Subcutaneous adipose tissue (tissue), 4 donors: ENCODE data around the gene PACS1. TPM values are rescaled to one million over a fixed set of nuclear protein-coding genes. Genes with fewer than 3 reads are reported as not detected.

Source experiments
- CTCF ChIP-seq: fragments of 450-650 bp; IDR thresholded peaks from one replicate; pipeline ENCODE4 v1.5.1; 2016; ENCODE audit warnings: low read depth, mild to moderate bottlenecking, control low read depth, antibody characterized with exemption, moderate library complexity
- total RNA-seq, 4 donors: library from RNA; depleted of rRNA; stranded (reverse); fragments of >200 nt; gene quantifications; one replicate each; pipeline ENCODE4 v1.1.0, GENCODE V29; 2016

The PACS1 gene
- total RNA-seq, 4 donors from 2014 or later = 38.3 to 75.7 (median 41.0) TPM

GRCh38 chr11:66100272-66101065, 30.4 kb downstream of the PACS1 start:
- TF ChIP-seq CTCF = no peak

- TF ChIP-seq CTCF = no peak
Measured at GRCh38 chr11:66101066-66101464, 31.0 kb downstream of the PACS1 start.

GRCh38 chr11:66104057-66104638, 34.1 kb downstream of the PACS1 start:
- no peak for TF ChIP-seq CTCF

GRCh38 chr11:66106786-66107599, 36.9 kb downstream of the PACS1 start:
- TF ChIP-seq CTCF = no peak

GRCh38 chr11:66107600-66108510, 37.8 kb downstream of the PACS1 start:
- no peak for TF ChIP-seq CTCF

GRCh38 chr11:66109294-66109693, 39.2 kb downstream of the PACS1 start:
- TF ChIP-seq CTCF = no peak
